K562 (cell line): Measurements from ENCODE around the gene CHEK2. TPM values are rescaled to one million over a fixed set of nuclear protein-coding genes. Genes with fewer than 3 reads are reported as not detected.

Source experiments
- CHD7 ChIP-seq: fragments of 200-600 bp; sonication (generic); IDR thresholded peaks from one replicate; pipeline ENCODE4 v1.6.1; 2012; ENCODE audit warnings: mild to moderate bottlenecking, low read depth, low read length, inconsistent platforms
- MCM5 ChIP-seq: fragments of 450-650 bp; IDR thresholded peaks from 2 replicates; pipeline ENCODE4 v1.6.1; 2016; ENCODE audit warnings: low read depth
- PCBP2 ChIP-seq: fragments of 200-400 bp; formaldehyde crosslinking; IDR thresholded peaks from 2 replicates; pipeline ENCODE4 v1.6.1; 2018; ENCODE audit warnings: low read length, low read depth, mild to moderate bottlenecking, moderate library complexity; ENCODE audit not compliant: poor library complexity, severe bottlenecking
- PYGO2 ChIP-seq: fragments of 450-650 bp; IDR thresholded peaks from 2 replicates; pipeline ENCODE4 v1.6.1; 2016; ENCODE audit warnings: mild to moderate bottlenecking, missing genetic modification characterization, moderate library complexity, missing compliant biosample characterization
- SIX5 ChIP-seq, 2 experiments: IDR thresholded peaks; 2 replicates each; pipeline ENCODE4 v1.6.1; 2011; ENCODE audit warnings: low read length in 2 of 2, borderline replicate concordance in 1 of 2, low read depth in 1 of 2, mild to moderate bottlenecking in 1 of 2, moderate library complexity in 1 of 2; ENCODE audit not compliant: insufficient read depth in 1 of 2
- ZKSCAN1 ChIP-seq: fragments of 150-350 bp; IDR thresholded peaks from 2 replicates; pipeline ENCODE4 v1.6.1; 2016; ENCODE audit warnings: low read depth, low read length
- polyA plus RNA-seq, 8 experiments: library from polyadenylated mRNA; depleted of rRNA in 4 of 8; stranded (reverse) in 5 of 8; unstranded in 3 of 8; fragments of >200 nt; fragmentation: Nextera tagmentation in 2 of 8; fragmentation: Illumina TruSeq in 1 of 8; extraction: Ambion mirVana in 2 of 8; extraction: Trizol in 1 of 8; gene quantifications; 2 replicates each; pipeline versions ENCODE4 v1.2.1 to v1.2.3, GENCODE V29; 2011 to 2014; ENCODE audit warnings: inconsistent platforms in 1 of 8, missing spikeins in 1 of 8
- total RNA-seq, 7 experiments: library from RNA; depleted of rRNA in 6 of 7; stranded (reverse); fragments of >200 nt in 6 of 7; fragmentation: Illumina TruSeq in 2 of 7; extraction: Trizol in 2 of 7; gene quantifications; 2 replicates each; pipeline versions ENCODE4 v1.2.1 to v1.2.3, GENCODE V29; 2011 to 2021; ENCODE audit warnings: low replicate concordance in 1 of 7
- TF ChIP-seq, protein P1 (sequence below), 3 experiments: IDR thresholded peaks in 2 of 3; conservative IDR thresholded peaks in 1 of 3; 2 replicates each; pipeline ENCODE4 v1.5.1; 2011 to 2012; ENCODE audit warnings: low read length in 3 of 3, mild to moderate bottlenecking in 3 of 3, control low read depth in 2 of 3, improper control_type of control experiment in 1 of 3, inconsistent platforms in 1 of 3, low read depth in 1 of 3, mixed read lengths in 1 of 3, moderate library complexity in 1 of 3; ENCODE audit not compliant: insufficient read depth in 2 of 3
- TF ChIP-seq, protein P2 (sequence below): fragments of 450-650 bp; IDR thresholded peaks from 2 replicates; pipeline ENCODE4 v1.6.1; 2016; ENCODE audit warnings: low read depth, mild to moderate bottlenecking, moderate library complexity
- TF ChIP-seq, protein P3 (sequence below), 2 experiments: fragments of 450-650 bp; IDR thresholded peaks; 2 replicates each; pipeline ENCODE4 v1.6.1; 2016
- TF ChIP-seq, protein P4 (sequence below): fragments of 450-650 bp; IDR thresholded peaks from 2 replicates; pipeline ENCODE4 v1.6.1; 2018; ENCODE audit warnings: mild to moderate bottlenecking, low read depth; ENCODE audit not compliant: partially characterized antibody

Gene CHEK2
- total and polyA plus RNA-seq, 9 of the 15 experiments (the other 6 are each of a cell fraction or from before 2014, with no cell fraction given), result 28.7 to 102 (median 58.0) TPM

GRCh38 chr22:28716686-28717085 is 24.9 kb downstream of the CHEK2 start (continued):
- no peak for TF ChIP-seq CHD7
- TF ChIP-seq, protein P1, sequence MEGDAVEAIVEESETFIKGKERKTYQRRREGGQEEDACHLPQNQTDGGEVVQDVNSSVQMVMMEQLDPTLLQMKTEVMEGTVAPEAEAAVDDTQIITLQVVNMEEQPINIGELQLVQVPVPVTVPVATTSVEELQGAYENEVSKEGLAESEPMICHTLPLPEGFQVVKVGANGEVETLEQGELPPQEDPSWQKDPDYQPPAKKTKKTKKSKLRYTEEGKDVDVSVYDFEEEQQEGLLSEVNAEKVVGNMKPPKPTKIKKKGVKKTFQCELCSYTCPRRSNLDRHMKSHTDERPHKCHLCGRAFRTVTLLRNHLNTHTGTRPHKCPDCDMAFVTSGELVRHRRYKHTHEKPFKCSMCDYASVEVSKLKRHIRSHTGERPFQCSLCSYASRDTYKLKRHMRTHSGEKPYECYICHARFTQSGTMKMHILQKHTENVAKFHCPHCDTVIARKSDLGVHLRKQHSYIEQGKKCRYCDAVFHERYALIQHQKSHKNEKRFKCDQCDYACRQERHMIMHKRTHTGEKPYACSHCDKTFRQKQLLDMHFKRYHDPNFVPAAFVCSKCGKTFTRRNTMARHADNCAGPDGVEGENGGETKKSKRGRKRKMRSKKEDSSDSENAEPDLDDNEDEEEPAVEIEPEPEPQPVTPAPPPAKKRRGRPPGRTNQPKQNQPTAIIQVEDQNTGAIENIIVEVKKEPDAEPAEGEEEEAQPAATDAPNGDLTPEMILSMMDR (IDR thresholded peaks at IDR 0.05 in 2 of 3, conservative IDR thresholded peaks at IDR 0.05 in 1 of 3; ENCODE audit: insufficient read depth in 2 of 3, low read depth in 1 of 3, low read length in 3 of 3), result no peak
- no peak for TF ChIP-seq MCM5
- TF ChIP-seq ZKSCAN1, result no peak
- TF ChIP-seq PCBP2, result no peak
- no peak for TF ChIP-seq SIX5 (IDR thresholded peaks at IDR 0.05; ENCODE audit: borderline replicate concordance in 1 of 2, insufficient read depth in 1 of 2, low read depth in 1 of 2, low read length in 2 of 2)
- TF ChIP-seq, protein P2, sequence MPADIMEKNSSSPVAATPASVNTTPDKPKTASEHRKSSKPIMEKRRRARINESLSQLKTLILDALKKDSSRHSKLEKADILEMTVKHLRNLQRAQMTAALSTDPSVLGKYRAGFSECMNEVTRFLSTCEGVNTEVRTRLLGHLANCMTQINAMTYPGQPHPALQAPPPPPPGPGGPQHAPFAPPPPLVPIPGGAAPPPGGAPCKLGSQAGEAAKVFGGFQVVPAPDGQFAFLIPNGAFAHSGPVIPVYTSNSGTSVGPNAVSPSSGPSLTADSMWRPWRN, result no peak
- TF ChIP-seq, protein P3, sequence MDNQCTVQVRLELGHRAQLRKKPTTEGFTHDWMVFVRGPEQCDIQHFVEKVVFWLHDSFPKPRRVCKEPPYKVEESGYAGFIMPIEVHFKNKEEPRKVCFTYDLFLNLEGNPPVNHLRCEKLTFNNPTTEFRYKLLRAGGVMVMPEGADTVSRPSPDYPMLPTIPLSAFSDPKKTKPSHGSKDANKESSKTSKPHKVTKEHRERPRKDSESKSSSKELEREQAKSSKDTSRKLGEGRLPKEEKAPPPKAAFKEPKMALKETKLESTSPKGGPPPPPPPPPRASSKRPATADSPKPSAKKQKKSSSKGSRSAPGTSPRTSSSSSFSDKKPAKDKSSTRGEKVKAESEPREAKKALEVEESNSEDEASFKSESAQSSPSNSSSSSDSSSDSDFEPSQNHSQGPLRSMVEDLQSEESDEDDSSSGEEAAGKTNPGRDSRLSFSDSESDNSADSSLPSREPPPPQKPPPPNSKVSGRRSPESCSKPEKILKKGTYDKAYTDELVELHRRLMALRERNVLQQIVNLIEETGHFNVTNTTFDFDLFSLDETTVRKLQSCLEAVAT (IDR thresholded peaks at IDR 0.05), result no peak
- TF ChIP-seq, protein P4, sequence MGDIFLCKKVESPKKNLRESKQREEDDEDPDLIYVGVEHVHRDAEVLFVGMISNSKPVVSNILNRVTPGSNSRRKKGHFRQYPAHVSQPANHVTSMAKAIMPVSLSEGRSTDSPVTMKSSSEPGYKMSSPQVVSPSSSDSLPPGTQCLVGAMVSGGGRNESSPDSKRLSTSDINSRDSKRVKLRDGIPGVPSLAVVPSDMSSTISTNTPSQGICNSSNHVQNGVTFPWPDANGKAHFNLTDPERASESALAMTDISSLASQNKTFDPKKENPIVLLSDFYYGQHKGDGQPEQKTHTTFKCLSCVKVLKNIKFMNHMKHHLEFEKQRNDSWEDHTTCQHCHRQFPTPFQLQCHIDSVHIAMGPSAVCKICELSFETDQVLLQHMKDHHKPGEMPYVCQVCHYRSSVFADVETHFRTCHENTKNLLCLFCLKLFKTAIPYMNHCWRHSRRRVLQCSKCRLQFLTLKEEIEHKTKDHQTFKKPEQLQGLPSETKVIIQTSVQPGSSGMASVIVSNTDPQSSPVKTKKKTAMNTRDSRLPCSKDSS, result no peak
- no peak for TF ChIP-seq PYGO2
